Forelimb muscle (tissue), 1 donor: ENCODE measurements around the gene KLK13. TPM values are rescaled to one million over a fixed set of nuclear protein-coding genes. Genes with fewer than 3 reads are reported as not detected.

Experiments
- DNase-seq: peaks from one replicate; pipeline ENCODE4 v3.0.0-alpha.2; 2013; ENCODE audit warnings: low read depth
- polyA plus RNA-seq: library from polyadenylated mRNA; unstranded; fragments of 120-200 nt; gene quantifications from one replicate; pipeline ENCODE4 v1.2.1, GENCODE V29; 2013; ENCODE audit not compliant: insufficient read length

Gene KLK13
- polyA plus RNA-seq, 1 donor, result not detected

GRCh38 chr19:51091895-51092873, 27.3 kb upstream of the KLK13 start:
- DNase-seq, result no peak

- DNase-seq, result no peak
These were observed 26.2 kb upstream of the KLK13 start for GRCh38 chr19:51091126-51091525.

DNA sequence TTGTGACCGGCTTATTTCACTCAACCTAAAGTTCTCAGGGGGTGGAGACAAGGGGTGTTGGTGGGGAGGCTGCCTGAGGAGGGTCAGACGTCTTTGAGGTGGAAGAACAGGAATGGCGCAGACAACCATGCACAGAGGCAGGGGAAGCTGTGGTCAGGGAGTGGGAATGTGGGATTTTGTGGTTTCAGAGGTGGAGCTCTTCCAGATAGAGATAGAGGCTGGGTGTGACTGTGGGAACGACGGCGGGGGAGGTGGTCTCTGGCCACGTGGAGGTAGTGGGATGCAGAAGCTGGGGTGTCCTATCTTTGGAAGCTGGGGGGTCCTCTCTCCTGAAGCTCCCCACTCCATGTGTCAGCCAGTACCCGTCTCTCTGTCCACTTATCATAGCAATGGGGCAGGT, 25.6 kb upstream of the KLK13 start:
- no peak for DNase-seq

DNA sequence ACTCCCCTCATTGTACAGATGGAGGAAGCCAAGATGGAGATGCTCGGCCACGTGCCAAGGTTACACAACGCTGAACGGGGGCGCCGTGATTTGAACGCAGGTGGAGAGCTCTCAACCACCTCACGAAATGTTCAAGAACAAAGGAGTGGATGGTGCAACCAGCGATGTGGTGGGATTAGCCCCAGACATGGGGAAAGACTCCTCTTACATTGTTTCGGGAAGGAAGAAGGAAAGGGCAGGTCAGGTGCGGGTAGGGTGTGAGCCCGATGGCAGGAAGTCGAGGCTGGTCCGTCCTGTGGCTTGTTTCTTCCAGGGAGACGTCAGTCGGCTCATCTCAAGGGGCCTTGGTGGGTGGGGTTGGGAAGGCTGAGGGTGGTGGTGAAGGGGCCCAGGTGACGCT, 24.9 kb upstream of the KLK13 start:
- no peak for DNase-seq

GRCh38 chr19:51086153-51086850, 21.4 kb upstream of the KLK13 start:
- DNase-seq, result no peak

- no peak for DNase-seq
These were observed 19.6 kb upstream of the KLK13 start for GRCh38 chr19:51084505-51084904.

GRCh38 chr19:51083783-51084182, 18.9 kb upstream of the KLK13 start:
- no peak for DNase-seq

- DNase-seq, result no peak
These were observed 18.3 kb upstream of the KLK13 start for GRCh38 chr19:51083181-51083580.

- DNase-seq, result no peak
These were observed 17.7 kb upstream of the KLK13 start, which contains the start of gene KLK14 for GRCh38 chr19:51082611-51083010. KLK14 (minus strand) TSS chr19:51082887; CDS start chr19:51082614, 273 bp downstream.

- DNase-seq, result no peak
These were observed 16.6 kb upstream of the KLK13 start for GRCh38 chr19:51081476-51081875.

DNA sequence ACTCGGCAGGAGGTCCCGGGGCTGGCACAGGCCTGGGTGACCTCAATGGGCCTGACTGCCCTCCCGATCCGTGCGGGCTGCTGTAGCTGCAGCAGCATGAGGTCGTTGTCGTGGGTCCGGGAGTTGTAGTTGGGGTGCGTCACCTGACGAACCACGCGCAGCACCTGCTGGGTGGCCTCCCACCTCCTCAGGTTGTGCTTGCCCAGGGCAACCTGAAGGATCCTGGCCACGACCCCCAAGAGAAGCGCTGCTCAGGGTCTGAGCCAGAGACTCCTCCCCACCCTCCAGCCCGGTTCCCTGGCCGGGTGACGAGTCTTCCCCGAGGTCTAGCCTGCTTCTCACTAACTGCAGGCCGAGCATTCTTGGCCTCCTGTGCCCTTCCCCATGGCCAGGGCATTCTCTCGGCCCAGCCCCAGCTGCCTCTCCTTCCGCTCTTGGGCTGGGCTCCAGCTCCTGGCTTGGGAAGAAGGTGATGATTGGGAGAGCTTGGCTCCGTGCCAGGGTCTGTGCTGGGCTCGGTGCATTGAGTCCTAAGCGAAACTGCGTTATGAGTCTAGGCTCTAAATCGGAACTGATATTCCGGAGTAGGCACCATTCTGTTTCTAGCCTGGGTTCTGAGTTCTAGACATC, 14.7 kb upstream of the KLK13 start:
- DNase-seq, result no peak

GRCh38 chr19:51078731-51079130, 13.8 kb upstream of the KLK13 start:
- no peak for DNase-seq

DNA sequence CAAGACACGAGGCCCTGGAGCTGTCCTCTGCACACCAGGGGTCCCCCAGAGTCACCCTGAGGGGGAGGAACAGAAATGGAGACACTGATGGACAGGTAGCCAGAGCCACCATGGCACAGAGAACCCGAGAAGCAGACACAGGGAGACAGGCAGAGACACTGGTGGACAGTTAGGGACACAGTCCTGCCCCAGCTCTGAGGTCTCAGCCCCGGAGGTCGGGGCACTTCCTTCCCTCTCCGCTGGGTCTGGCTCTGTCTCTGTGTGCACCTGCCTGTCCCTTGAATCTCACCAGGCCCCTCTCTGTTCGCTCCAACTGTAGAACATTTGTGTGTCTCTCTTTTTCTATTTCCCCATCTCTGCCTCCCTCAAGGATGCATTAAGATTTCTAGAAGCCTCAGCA, 13.2 kb upstream of the KLK13 start:
- DNase-seq, result no peak

- no peak for DNase-seq
These were observed 11.8 kb upstream of the KLK13 start for GRCh38 chr19:51076631-51077213.

DNA sequence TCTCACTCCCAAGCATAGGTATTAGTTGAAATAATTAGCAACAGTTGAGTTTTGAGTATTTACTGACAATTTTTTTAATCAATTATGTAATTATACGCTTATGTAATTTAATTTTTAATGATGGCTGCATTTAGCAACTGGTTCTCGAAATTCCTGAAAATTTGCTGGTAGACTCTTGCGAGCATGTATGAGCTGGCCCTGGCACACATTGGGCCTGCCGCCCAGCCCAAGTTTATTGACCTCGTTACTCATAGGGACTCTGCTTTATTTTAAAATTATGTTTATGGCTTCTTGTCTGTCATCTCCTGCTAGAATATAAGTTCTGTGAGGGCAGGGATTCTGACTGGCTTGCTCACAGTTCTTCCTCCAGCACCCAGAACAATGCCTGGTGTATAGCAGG, 11.1 kb upstream of the KLK13 start:
- DNase-seq, result no peak

DNA sequence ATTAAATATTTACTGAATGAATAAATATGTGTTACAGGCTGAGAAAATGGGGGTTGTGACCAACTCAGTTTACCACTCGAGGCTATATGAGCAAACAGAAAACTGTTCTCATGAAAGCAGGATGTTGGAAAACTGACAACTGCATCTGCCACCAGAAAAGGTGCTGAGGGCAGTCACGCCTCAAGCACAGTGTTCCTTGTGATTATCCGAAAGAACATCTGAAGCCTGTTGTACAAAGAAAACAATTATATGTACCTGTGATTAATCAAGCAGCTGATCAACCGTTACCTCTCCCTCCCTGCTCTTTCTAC, 6.2 kb upstream of the KLK13 start:
- DNase-seq, result no peak

- no peak for DNase-seq
These were observed 5.6 kb upstream of the KLK13 start for GRCh38 chr19:51070334-51071094.

DNA sequence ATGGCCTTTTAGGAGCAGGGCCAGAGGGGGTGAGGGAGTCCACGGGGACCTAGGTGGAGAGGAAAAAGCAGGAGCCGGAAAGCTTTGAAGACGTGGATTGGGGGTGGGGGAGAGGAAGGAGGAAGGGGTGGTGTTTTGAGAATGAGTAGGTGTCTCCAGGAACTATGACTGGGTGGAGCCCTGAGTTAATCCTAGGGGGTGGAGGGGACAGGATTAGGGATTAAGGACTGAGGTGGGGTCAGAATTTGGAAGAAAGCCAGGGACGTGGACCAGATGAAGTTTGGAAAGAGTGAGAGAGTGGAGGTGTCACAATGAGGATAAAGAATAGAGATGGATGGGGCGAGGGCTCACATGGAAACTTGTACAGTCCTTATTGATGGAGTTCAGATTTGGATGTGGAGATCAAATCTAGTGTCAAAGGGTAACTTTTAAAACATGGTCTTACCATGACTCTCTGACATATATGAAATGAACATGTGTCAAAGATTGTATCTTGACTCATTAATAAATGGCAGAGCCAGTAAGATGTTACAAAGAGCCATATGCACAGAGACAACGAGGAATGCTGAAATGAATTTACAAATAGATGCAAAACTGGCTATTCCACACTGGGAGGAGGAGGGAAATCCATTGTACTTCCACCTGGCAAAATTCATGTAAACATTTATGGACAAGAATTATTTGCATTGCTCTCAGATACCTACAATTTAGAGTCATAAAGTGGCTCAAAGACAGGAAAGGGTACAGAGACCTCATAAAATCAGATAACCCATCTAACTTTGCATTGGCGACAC, 1.7 kb upstream of the KLK13 start:
- no peak for DNase-seq

- DNase-seq, result no peak
These were observed 499 bp upstream of the KLK13 start for GRCh38 chr19:51065221-51065960.

DNA sequence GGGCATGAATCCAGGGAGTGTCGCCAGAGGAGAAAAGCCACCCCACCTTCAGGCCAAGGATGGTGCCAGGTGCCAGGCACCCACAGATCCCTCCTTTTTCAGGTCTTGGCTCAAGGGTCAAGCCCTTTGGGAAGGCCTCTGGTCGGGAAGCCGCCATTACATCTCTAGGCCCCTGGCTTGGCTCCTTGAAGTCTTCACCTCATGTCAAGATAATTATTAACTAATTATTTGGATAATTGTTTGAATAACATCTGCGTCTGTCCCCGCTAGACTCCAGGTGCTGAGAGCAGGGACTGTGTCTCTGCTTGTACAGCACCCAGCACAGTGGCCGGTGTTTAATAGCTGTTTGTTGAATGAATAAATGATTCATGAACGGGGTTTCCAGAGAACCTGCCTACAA, 1.2 kb downstream of the KLK13 start:
- no peak for DNase-seq
